ENCODE measurements around the gene KPNA2.
"Not testable (repeated sequence)": the region's sequence is repeated elsewhere in the genome, so short reads cannot be mapped to it uniquely, and the experiment has no call there.

KPNA2 gene

GRCh38 chr17:68020409-68020756 is 15.2 kb upstream of the KPNA2 start:
- DNase-seq: no peak

GRCh38 chr17:68020791-68021190 is 14.7 kb upstream of the KPNA2 start:
- not testable (repeated sequence) for DNase-seq

DNA sequence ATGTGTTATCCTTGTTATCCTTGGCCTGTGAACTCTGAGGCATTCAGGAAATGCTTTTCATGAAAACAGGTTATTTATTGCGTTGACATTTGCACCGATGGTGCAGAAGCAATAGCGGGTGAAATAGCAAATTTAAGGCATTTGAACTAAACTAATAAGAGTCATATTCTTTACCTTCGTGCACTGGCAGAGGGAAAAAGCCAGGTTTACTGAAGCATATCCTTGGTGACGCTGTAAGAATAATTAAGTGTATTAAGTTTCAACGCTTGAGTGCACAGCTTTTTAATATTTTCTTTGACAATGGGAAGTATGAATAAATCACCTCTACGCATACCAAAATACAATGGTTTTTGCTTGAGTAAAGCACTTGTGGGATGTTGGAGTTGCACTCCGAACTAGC is 13.6 kb upstream of the KPNA2 start:
- DNase-seq: no peak

- not testable (repeated sequence) for DNase-seq
Measured at GRCh38 chr17:68022547-68022946, 13.0 kb upstream of the KPNA2 start.

DNA sequence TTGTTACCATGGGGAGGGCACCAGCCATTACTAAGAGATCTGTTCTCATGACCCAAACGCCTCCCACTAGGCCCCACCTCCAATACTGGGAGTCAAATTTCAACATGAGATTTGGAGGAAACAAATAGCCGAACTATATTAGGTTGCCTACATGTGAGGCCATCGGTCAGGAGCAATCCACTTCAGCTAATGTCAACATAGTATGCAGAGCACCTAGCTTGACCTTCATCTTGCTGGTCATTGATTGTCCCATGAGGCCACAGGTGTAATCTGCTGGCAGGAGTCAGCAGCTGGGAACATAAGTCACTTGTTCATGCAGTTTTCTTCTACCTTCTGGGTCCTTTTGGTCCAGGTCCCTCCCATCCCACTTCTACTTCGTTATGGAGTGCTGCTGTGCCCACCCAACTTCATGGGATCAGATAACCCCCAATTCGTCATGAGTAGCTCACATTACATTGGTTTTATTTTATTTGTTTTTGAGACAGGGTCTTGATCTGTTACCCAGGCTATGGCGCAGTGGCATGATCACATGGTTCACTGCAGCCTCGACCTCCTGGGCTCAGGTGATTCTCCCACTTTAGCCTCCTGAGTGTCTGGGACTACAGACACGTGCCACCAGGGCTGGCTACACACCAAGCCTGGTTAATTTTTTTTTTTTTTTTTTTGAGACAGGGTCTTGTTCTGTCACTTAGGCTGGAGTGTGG is 5.9 kb upstream of the KPNA2 start:
- no peak for DNase-seq

DNA sequence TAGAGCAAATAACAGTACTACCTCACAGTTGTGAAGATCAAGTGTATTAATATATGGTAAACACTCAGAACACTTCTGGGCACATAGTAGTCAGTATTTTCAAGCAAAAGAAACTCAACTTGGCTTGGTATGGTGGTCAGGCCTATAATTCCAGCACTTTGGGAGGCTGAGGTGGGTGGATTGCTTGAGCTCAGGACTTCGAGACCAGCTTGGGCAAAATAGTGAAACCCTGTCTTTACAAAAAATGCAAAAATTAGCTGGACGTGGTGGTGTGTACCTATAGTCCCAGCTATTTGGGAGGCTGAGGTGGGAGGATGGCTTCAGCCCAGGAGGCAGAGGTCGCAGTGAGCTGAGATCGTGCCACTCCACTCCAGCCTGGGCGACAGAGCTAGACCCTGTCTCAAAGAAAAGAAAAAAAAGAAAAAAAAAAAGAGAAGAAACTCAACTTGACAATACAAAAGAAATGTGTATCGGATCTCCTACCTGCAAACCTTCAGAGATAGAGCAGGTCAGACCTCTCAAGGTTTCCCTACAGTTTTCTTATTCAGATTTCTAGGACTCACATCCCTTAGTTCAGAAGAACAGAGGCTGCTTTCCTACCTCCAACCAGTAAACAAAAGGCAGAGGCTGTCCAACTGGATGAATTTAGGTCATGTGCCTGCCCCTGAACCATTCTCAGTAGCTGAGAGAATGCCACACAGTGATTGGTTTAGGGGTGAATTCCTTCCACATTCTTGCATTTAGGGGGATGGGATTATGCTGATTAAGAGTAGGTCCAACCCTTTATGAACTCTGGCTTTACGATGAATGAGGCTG is 1.7 kb upstream of the KPNA2 start:
- no peak for DNase-seq

DNA sequence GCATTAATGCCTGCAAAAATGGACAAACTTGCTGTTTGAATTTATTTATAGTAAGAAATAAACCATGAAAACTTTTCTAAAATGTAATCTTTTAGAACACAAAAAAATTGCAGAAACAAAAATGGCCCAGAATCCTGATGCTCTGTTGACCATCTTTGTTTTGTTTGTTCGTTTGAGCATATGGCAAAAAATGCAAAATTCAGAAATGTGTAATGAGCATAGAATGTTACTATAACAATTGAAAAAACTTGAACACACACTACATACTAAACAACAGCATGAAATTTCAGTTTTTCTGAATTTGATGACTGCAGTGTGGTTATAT is 1.1 kb upstream of the KPNA2 start:
- no peak for DNase-seq

GRCh38 chr17:68035131-68035522 is 408 bp upstream of the KPNA2 start:
- DNase-seq: peak in 2 of 3 donors; percentile 97 to 98

- DNase-seq: peak in 2 of 3 donors; percentile 84 to 87
Measured at GRCh38 chr17:68036304-68037147, 991 bp downstream of the KPNA2 start.

GRCh38 chr17:68047153-68047846 is 11.8 kb downstream of the KPNA2 start:
- DNase-seq: no peak

DNA sequence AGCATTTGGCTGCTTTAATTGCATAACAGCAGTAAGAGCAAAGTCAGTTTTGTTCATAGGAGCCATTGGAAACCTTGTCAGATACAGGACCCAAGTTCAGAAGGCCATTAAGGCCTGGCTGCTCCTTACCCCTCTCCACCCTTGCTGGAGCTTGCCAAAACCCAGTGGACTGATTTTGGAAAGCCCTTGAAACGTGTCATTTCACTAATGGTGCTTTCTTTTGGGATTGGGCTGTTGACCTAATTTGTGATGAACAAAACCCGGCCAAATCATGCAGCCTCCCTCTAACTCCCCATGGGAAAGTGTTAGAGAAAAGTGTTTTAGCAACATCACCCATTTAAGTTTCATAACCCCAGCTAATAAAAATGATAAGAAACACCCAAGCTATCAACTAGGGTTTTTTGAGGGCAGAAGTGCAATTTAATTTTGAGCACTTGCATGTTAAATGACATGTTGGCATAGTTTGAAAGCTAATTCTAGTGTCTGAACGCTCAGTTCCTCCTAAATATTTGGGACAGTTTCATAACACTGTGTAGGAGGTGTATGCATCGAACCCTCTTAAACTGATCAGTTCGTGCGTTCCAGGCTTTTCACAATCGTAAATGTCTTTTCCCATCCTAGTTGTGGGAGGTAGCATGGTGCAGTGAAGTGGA is 12.5 kb downstream of the KPNA2 start:
- DNase-seq: not testable (repeated sequence)

GRCh38 chr17:68048996-68049395 is 13.5 kb downstream of the KPNA2 start:
- no peak for DNase-seq

- DNase-seq: not testable (repeated sequence)
Measured at GRCh38 chr17:68049812-68050437, 14.4 kb downstream of the KPNA2 start.

GRCh38 chr17:68051321-68052312 is 16.1 kb downstream of the KPNA2 start:
- DNase-seq: not testable (repeated sequence)

GRCh38 chr17:68052810-68053209 is 17.3 kb downstream of the KPNA2 start:
- no peak for DNase-seq

DNA sequence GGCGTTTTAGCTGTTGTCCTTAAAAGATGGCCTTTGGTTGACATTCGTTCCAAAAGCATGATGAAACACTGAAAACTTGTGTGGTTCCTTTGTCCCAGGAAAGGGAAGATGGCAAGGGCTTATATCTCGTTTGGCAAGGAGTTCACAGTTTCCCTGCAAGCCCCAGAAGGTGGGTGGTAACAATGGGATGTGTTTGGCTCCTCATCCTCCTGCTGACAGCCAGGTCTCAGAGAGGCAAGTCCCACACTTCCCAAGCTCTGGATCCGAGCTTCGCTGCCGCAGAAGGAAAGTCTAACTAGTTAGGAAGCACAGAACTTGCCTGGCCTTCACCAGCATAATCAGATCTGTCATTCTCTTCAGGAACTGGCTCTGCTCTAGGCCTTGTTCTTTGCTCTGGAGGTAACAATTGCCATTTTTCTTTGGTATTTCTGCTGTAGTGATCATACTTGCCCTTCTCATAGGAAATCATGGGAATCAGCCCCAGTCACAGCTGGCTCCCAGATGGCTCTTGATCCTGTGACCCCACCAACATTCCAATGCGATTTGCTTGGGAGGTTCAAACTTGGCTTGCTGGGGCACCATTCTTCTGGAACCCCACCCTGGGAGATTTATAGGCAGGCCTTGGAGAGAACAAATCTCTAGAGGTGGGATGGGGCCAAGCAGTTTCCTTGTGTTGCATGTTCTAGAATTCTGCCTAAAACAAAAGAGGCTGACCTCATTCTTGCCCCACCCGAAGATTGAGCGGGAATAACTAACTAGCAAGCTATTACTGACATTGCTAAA is 17.9 kb downstream of the KPNA2 start:
- DNase-seq: no peak

GRCh38 chr17:68054296-68054900 is 18.9 kb downstream of the KPNA2 start:
- peak; percentile 78 to 91 (median 85) for DNase-seq

GRCh38 chr17:68057531-68057952 is 22.0 kb downstream of the KPNA2 start:
- peak; percentile 26 to 53 (median 43) for DNase-seq

DNA sequence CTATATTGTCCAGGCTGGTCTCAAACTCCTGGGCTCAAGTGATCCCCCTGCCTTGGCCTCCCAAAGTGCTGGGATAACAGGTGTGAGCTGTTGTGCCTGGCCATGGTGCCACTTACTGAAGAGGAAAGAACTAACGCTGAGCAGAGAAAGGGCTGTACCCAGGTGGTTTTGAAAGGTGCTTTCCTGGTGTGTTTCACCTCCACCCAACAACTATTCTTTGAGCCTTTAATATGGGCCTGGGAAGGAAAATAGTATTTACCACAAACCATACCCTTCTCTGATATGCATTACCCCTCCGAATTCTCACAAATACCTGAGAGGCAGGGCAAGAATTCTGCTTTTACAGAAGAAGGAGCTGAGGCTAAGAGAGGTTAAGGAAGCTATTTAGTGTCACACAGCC is 24.8 kb downstream of the KPNA2 start:
- DNase-seq: no peak
